GM06990 (cell line): ENCODE data around the gene HMCN1.

Experiments
- DNase-seq: peaks from one replicate; pipeline ENCODE4 v3.0.0-alpha.2; 2011; ENCODE audit not compliant: insufficient read length; ENCODE audit errors: extremely low read depth
- H3K27me3 ChIP-seq: replicated peaks from 2 replicates; pipeline ENCODE4 v1.6.0; 2011; ENCODE audit warnings: low read length; ENCODE audit not compliant: control insufficient read depth, insufficient read depth
- H3K36me3 ChIP-seq: 2 replicates; pipeline ENCODE4 v1.5.1; 2011; ENCODE audit warnings: low read length; ENCODE audit not compliant: control insufficient read depth, insufficient read depth
- H3K4me3 ChIP-seq: replicated peaks from 2 replicates; pipeline ENCODE4 v1.5.1; 2011; ENCODE audit warnings: low read depth, mild to moderate bottlenecking, control low read depth, low read length
- CTCF ChIP-seq: IDR thresholded peaks from 2 replicates; pipeline ENCODE4 v1.5.1; 2011; ENCODE audit warnings: low read length, control low read depth, mild to moderate bottlenecking, inconsistent platforms; ENCODE audit not compliant: insufficient read depth, poor library complexity, severe bottlenecking

HMCN1 gene

GRCh38 chr1:186188004-186188539 lies 453.9 kb downstream of the HMCN1 start:
- no peak for DNase-seq
- no peak for TF ChIP-seq CTCF
- no peaks in the 10 kb centered on the region for H3K27me3 ChIP-seq
- H3K36me3 ChIP-seq: no peaks in the 10 kb centered on the region
- no peak overlapping the region for H3K4me3 ChIP-seq

- Histone ChIP-seq H3K4me3 (no peak overlapping the region), H3K36me3 (no peaks in the 10 kb centered on the region), H3K27me3 (no peaks in the 10 kb centered on the region)
- TF ChIP-seq CTCF: no peak
- no peak for DNase-seq
These were observed 454.5 kb downstream of the HMCN1 start for GRCh38 chr1:186188736-186189135.

- DNase-seq: no peak
- TF ChIP-seq CTCF: no peak
These were observed 455.0 kb downstream of the HMCN1 start for GRCh38 chr1:186189156-186189555.

GRCh38 chr1:186191511-186191910 lies 457.3 kb downstream of the HMCN1 start:
- no peak for TF ChIP-seq CTCF
- no peaks in the 10 kb centered on the region for H3K36me3 ChIP-seq
- H3K27me3 ChIP-seq: no peaks in the 10 kb centered on the region
- no peak overlapping the region for H3K4me3 ChIP-seq
- no peak for DNase-seq

More at GRCh38 chr1:186189156-186189555, 455.0 kb downstream of the HMCN1 start:
- Histone ChIP-seq H3K27me3 (no peaks in the 10 kb centered on the region), H3K36me3 (no peaks in the 10 kb centered on the region), H3K4me3 (no peak overlapping the region)

- no peak for TF ChIP-seq CTCF
- H3K27me3 ChIP-seq: no peaks in the 10 kb centered on the region
- DNase-seq: no peak
- H3K36me3 ChIP-seq: no peaks in the 10 kb centered on the region
- H3K4me3 ChIP-seq: no peak overlapping the region
These were observed 459.0 kb downstream of the HMCN1 start for GRCh38 chr1:186193224-186193623.

GRCh38 chr1:186194107-186194756 lies 460.0 kb downstream of the HMCN1 start:
- DNase-seq: peak; percentile 47
- no peak for TF ChIP-seq CTCF
- no peak overlapping the region for H3K4me3 ChIP-seq

More at GRCh38 chr1:186194107-186194756, 460.0 kb downstream of the HMCN1 start:
- no peaks in the 10 kb centered on the region for H3K27me3 ChIP-seq
- H3K36me3 ChIP-seq: no peaks in the 10 kb centered on the region
